ENCODE results near the gene USP3. TPM values are rescaled to one million over a fixed set of nuclear protein-coding genes. Genes with fewer than 3 reads are reported as not detected.

Gene USP3
- total and polyA plus RNA-seq, 10 of the 15 experiments (the other 5 are each of a cell fraction or from before 2014, with no cell fraction given): 23.8 to 64.5 (median 50.3) TPM

DNA sequence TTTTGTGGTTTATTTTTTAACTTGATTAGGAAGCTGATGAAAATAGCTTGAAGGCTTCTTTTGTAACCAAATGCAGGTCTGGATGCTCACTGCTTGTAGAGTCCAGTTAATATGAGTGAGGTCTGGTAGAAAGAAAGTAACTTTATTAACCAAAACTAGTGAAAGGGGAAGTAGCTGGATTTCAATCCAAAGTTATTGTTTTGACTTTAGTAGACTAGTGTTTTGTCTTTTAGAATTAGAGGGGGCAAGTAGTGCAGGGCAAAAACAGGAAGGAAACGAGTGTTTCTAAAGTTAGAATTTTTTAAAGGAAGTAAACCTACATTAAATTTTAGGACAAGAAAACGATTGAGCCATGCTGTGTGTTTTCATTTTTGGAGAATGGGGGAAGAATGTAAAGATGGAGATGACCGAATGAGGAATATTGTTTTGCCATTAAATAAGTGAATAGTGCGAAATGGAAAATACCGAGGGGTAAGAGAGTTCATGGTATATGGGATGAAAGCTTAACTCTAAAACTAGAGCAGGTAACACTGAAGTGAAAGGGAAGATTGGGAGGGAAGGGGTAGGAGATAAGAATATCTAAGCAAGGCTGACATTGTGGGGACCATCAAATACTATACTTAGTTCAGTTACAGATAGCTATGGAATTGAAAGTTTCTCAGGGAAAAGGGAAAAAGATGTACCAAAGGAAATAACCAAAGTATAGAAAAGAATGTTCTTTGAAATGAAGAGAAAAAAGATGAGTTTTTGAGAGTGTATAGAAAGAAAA is 40.0 kb downstream of the USP3 start:
- Histone ChIP-seq H3K9me3 (replicated peaks; ENCODE audit: control insufficient read depth, insufficient read depth, low read length) (no peaks in the 10 kb centered on the region), H3K36me3 (ENCODE audit: control insufficient read depth in 2 of 2, insufficient read depth in 2 of 2, low read length in 1 of 2) (peaks cover 2 to 21% of the 10 kb centered on the region in 2 experiments; a peak in 3 of 4 replicates), H3K4me1 (ENCODE audit: control insufficient read depth, insufficient read depth, low read length) (peaks cover 14% of the 10 kb centered on the region), H2AFZ (ENCODE audit: control insufficient read depth, low read depth, low read length) (no peak overlapping the region), H3K4me2 (ENCODE audit: control insufficient read depth, insufficient read depth) (peak overlapping the region; percentile 23), H3K4me3 (peak overlapping the region; percentile 10; the same call in 1 of the 2 replicates), H4K20me1 (ENCODE audit: control insufficient read depth, insufficient read depth) (no peaks in the 10 kb centered on the region), H3K27ac (ENCODE audit: control insufficient read depth, insufficient read depth) (no peak overlapping the region), H3K9ac (ENCODE audit: control insufficient read depth, insufficient read depth, low read length) (no peak overlapping the region), H3K27me3 (replicated peaks in 1 of 2; ENCODE audit: control insufficient read depth in 2 of 2, insufficient read depth in 2 of 2, low read length in 1 of 2) (no peaks in the 10 kb centered on the region), H3K79me2 (ENCODE audit: control insufficient read depth, insufficient read depth, low read length) (peaks cover 37% of the 10 kb centered on the region)
- ATAC-seq (peak; percentile 84), DNase-seq (ENCODE audit: low read depth, low spot score) (no peak), FAIRE-seq (peak; percentile 86)
- ChIA-PET CTCF (interaction anchor here (0.7 to 4.0 kb wide), 18 partner anchors 9 to 523 kb away, joined by 3 to 17 read pairs (median 4); partner anchors contain the start of gene USP3), SMC1A (ENCODE audit: uncharacterized antibody, unreplicated experiment) (interaction anchor here (0.6 to 7.1 kb wide), 24 partner anchors 8 to 85 kb away, joined by 3 to 93 read pairs (median 8); partner anchors contain the start of gene FBXL22), POLR2A (interaction anchor here (0.7 to 2.3 kb wide), 15 partner anchors 9 to 266 kb away, joined by 3 to 18 read pairs (median 4); no protein-coding TSS in a partner anchor), RAD21 (ENCODE audit: unreplicated experiment) (interaction anchor here (0.7 to 7.2 kb wide), 25 partner anchors 8 to 549 kb away, joined by 3 to 63 read pairs (median 4); partner anchors contain the start of genes CIAO2A and USP3)
- WGBS (ENCODE audit: insufficient coverage, insufficient replicate concordance, low lambda C conversion rate, missing lambda C conversion rate): 25% methylated on average over 5 of the region's 5 CpGs
- no TSS peak for BruUV-seq (replicated peaks)
- intact Hi-C loops (cut with micrococcal nuclease; ENCODE audit: unreplicated experiment): loop anchor here (5.0 kb wide), 1 partner anchor 37 kb away; no protein-coding TSS in a partner anchor
- in situ Hi-C loops (cut with MboI): no loop called here
- TF ChIP-seq NR2F1 (conservative IDR thresholded peaks at IDR 0.05) (no peak), ZNF217 (IDR thresholded peaks at IDR 0.05) (0 out of 2 replicates have a peak, but pooled peaks have one; percentile 44), JUND (IDR thresholded peaks at IDR 0.05; ENCODE audit: low read depth, low read length) (no peak), RUNX3 (IDR thresholded peaks at IDR 0.05; ENCODE audit: low read length) (0 out of 2 replicates have a peak, but pooled peaks have one; percentile 16), NBN (IDR thresholded peaks at IDR 0.05) (0 out of 2 replicates have a peak, but pooled peaks have one; percentile 30), SPI1 (IDR thresholded peaks at IDR 0.05; ENCODE audit: borderline replicate concordance, insufficient read depth, low read depth, low read length) (peak; percentile 40; the same call in 1 of the 2 replicates), MEF2B (IDR thresholded peaks at IDR 0.05; ENCODE audit: partially characterized antibody, poor library complexity, severe bottlenecking) (peak; percentile 23), BHLHE40 (IDR thresholded peaks at IDR 0.05; ENCODE audit: borderline replicate concordance in 1 of 2, low read depth in 2 of 2, low read length in 1 of 2) (no peak), NFIC (IDR thresholded peaks at IDR 0.05; ENCODE audit: low read depth, low read length) (0 out of 2 replicates have a peak, but pooled peaks have one; percentile 19), RB1 (IDR thresholded peaks at IDR 0.05; ENCODE audit: borderline replicate concordance) (no peak), ZSCAN29 (IDR thresholded peaks at IDR 0.05) (no peak), MEF2A (IDR thresholded peaks at IDR 0.05; ENCODE audit: insufficient read depth, low read depth, low read length) (peak; percentile 45; the same call in 1 of the 2 replicates), IKZF2 (IDR thresholded peaks at IDR 0.05) (peak; percentile 23 to 47; a peak in 3 of 4 replicates)
- TF ChIP-seq, protein P1, sequence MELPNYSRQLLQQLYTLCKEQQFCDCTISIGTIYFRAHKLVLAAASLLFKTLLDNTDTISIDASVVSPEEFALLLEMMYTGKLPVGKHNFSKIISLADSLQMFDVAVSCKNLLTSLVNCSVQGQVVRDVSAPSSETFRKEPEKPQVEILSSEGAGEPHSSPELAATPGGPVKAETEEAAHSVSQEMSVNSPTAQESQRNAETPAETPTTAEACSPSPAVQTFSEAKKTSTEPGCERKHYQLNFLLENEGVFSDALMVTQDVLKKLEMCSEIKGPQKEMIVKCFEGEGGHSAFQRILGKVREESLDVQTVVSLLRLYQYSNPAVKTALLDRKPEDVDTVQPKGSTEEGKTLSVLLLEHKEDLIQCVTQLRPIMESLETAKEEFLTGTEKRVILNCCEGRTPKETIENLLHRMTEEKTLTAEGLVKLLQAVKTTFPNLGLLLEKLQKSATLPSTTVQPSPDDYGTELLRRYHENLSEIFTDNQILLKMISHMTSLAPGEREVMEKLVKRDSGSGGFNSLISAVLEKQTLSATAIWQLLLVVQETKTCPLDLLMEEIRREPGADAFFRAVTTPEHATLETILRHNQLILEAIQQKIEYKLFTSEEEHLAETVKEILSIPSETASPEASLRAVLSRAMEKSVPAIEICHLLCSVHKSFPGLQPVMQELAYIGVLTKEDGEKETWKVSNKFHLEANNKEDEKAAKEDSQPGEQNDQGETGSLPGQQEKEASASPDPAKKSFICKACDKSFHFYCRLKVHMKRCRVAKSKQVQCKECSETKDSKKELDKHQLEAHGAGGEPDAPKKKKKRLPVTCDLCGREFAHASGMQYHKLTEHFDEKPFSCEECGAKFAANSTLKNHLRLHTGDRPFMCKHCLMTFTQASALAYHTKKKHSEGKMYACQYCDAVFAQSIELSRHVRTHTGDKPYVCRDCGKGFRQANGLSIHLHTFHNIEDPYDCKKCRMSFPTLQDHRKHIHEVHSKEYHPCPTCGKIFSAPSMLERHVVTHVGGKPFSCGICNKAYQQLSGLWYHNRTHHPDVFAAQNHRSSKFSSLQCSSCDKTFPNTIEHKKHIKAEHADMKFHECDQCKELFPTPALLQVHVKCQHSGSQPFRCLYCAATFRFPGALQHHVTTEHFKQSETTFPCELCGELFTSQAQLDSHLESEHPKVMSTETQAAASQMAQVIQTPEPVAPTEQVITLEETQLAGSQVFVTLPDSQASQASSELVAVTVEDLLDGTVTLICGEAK (IDR thresholded peaks at IDR 0.05; ENCODE audit: borderline replicate concordance): peak; percentile 64; the same call in 1 of the 2 replicates
